NCI-H1092 treated with DMSO at 0.1 percent for 48 hours (cell line): ENCODE measurements around the gene FIBP.
"Not testable (repeated sequence)": the region's sequence is repeated elsewhere in the genome, so short reads cannot be mapped to it uniquely, and the experiment has no call there.

ENCODE experiments used
- DNase-seq: peaks from one replicate; lab custom pipeline; 2025; lab: John Stamatoyannopoulos, UW

Gene FIBP

GRCh38 chr11:65912845-65913244 lies 24.6 kb upstream of the FIBP start:
- no peak for DNase-seq

DNA sequence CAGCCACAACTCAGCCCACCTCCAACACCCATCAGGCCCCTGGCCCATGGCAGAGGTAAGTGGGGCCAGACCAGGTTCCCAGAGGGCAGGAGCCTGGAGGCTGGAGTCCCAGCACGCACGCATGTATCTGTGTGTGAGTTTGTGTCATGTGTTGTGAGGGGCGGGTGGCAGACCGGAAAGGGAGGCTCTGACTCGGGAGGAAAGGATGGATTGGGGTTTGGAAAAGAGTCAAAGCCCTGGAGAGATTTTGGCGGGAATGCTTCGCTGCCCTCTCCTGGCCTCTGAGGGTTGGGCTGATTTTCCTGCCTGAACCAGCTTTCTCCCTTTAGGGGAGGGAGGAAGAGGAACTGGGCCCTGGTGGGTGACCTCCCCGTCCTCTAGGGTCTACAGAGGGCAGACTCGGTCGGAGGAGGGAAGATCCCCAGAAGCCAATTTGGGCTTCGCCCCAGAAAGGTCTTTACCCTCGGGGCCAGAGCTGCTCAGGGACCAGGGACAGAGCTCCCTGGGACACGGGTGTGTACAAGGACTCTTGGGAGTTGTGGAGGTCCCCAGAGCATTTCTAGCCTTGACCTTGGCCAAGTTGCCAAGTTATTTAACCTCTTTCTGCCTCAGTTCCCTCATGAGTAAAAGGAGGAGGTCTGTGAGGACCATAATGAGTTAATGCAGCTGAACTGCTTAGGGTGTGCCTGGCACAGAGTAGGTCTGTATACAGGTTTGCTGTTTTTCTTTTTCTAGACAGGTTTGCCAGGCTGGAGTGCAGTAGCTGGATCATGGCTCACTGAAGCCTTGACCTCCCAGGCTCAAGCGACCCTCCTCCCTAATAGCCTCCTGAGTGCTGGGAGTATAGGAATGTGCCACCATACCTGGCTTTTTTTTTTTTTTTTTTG lies 23.7 kb upstream of the FIBP start:
- peak; percentile 57 for DNase-seq

DNA sequence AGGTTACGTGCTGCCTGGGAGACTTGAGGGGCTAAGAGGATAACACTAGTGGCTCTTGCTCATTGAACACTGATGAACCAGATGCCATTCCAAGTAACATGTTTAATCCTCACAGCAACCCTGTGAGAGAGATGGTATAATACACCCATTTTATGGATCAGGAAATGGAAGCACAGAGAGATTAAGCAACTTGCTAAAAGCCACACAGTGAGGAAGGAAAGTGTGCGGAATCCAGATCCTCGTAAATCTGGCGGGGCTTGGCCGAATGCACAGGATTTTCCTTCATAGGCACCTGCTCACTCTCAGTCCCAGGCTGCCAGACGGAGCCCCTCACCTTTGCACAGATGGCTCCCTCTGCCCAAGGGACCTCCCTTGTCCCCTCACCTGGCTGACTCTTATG lies 19.6 kb upstream of the FIBP start:
- DNase-seq = no peak

DNA sequence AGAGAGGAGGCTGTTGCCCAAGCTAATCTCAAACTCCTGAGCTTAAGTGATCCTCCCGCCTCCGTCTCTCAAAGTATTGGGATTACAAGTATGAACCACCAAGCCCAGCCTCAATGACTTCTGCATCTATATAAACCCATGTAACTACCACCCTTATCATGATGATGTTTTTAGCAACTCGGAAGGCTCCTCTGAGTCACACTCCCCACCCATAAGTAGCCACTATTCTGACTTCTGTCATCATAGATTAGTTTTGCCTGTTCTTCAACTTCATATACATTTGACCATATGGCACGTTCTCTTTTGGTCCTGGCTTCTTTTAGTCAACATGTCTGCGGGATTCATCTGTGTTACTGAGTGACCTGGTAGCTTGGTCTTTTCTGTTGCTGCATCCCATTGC lies 18.3 kb upstream of the FIBP start:
- no peak for DNase-seq

DNA sequence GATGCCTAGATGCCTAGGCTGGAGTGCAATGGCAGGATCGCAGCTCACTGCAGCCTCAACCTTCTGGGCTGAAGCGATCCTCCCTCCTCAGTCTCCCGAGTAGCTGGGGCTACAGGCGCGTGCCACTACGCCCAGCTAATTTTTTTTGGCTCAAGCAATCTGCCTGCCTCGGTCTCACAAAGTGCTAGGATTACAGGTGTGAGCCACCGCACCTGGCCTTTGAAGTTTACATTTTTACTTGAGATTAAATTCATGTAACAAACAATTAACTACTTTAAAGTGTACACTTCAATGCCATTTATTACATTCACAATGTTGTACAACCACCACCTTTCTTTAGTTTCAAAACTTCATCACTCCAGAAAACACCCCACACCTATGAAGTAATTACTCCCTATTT lies 15.4 kb upstream of the FIBP start:
- no peak for DNase-seq

DNA sequence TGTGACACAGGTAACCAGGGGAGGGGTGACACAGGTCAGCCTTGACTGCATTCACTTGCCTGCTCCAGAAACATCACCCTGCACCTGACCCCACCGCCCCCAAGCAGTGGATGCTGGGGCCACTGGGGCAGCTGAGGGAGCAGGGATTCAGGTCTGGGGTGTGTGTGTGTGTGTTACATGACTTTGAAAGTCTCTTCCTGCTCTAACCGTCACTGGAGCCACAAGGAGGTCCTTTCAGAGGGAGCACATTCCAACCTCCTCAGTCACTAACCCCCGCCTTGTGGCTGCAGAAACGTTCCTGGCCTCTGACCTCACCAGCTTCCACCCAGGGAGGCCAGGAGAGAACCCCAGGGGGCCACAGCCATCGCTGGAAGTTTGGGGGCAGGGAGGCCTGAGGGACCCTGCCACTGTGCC lies 14.8 kb upstream of the FIBP start:
- DNase-seq = no peak

DNA sequence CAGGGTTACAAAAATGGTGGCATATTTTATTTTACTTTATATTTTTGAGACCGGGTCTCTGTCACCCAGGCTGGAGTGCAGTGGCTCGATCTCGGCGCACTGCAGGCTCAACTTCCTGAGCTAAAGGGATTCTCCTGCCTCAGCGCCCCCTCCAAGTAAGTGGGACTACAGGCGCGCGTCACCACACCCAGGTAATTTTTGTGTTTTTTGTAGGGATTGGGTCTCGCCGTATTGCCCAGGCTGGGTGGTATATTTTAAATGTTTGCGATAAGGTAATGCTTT lies 12.6 kb upstream of the FIBP start:
- no peak for DNase-seq

- DNase-seq = no peak
Observed at GRCh38 chr11:65900125-65900898, 12.0 kb upstream of the FIBP start, which contains the start of gene FOSL1. FOSL1 (minus strand) TSS chr11:65900388; CDS start chr11:65900339, 49 bp downstream.

GRCh38 chr11:65899356-65900124 lies 11.3 kb upstream of the FIBP start:
- DNase-seq = no peak

DNA sequence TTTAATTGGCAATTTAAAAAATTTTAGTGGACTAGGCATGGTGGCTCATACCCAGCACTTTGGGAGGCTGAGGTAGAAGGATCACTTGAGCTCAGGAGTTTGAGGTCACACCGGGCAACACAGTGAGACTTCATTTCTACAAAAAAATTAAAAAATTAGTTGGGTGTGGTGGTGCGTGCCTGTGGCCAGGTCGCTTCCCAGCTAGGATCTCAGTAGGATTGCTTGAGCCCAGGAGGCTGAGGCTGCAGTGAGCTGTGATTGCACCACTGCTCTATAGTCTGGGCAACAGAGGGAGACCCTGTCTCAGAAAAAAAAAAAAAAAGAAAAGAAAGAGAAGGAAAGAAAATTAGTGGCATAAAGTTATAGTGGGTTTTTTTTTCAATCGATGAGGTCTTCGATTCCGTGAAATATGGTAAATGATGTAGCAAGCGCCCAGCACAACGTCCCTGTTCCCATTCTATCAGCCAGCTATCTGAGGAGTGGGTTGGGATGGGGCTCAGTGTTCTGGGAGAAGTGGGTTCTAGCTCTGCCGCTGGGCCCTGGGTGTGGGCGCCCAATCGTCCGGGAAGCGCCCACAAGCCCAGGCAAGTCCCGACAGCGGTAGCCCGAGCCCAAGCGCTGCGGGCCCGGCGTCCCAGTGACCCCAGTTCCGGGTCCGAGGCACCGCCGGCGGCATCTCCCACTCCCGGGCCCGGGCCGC lies 10.5 kb upstream of the FIBP start:
- no peak for DNase-seq

DNA sequence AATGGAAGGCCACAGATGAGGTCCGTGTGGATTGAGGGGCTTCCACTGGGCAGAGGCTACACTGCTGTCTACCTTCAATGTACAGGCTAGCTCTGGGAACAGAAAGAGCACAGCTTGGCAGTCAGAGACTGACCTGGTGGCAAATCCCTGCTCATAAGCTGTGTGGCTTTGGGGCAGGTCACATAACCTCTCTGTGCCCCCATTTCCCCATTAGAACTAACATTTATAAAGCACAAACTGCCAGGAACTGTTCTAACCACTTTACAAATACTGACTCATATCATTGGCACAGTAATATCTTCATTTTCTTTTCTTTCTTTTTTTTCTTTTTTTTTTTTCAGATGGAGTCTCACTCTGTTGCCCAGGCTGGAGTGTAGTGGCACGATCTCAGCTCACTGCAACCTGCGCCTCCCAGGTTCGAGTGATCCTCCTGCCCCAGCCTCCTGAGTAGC lies 8.8 kb upstream of the FIBP start:
- DNase-seq = no peak

DNA sequence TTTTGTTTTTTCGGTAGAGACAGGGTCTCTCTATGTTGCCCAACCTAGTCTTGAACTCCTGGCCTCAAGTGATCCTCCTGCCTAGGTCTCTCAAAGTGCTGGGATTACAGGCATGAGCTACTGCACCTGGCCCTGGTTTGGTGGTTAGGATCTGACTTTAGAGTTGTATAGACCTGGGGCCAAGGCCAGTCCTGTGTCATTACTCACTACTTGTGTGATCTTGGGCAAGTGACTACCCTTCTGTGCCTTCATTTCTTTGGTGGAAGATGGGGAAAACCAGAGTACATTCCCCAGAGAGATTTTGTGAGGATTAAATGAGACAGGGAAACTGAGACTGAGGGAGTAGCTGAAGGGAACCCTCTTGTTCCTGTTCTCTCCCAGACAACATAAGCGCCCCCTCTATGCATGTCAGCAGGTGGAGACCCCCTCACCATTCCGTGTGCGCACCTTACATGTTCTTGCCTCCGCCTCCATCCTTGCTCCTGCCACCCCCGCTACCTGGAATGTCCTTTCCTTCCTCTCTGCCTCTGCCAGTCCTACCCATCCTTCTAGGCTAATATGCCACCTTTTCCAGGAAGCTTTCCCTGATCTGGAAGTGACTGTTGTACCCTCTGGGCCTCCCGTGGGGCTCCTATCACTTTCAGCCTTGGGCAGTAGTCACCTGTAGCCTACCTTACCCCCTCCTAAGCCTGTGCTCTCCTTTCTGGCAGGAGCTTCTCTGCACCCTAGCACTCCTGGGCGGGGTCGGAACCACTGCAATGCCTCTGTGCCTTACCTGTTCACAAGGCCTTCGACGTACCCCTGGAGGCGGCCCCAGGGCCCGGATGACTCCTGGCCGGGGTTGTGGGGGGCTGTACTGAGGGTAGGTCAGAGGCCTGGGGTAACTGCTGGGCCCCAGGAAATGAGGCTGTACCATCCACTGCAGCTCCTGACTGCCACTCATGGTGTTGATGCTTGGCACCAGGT lies 8.0 kb upstream of the FIBP start:
- no peak for DNase-seq

- DNase-seq = no peak
Observed at GRCh38 chr11:65895482-65895981, 7.3 kb upstream of the FIBP start.

- DNase-seq = no peak
Observed at GRCh38 chr11:65894034-65894591, 5.8 kb upstream of the FIBP start.

DNA sequence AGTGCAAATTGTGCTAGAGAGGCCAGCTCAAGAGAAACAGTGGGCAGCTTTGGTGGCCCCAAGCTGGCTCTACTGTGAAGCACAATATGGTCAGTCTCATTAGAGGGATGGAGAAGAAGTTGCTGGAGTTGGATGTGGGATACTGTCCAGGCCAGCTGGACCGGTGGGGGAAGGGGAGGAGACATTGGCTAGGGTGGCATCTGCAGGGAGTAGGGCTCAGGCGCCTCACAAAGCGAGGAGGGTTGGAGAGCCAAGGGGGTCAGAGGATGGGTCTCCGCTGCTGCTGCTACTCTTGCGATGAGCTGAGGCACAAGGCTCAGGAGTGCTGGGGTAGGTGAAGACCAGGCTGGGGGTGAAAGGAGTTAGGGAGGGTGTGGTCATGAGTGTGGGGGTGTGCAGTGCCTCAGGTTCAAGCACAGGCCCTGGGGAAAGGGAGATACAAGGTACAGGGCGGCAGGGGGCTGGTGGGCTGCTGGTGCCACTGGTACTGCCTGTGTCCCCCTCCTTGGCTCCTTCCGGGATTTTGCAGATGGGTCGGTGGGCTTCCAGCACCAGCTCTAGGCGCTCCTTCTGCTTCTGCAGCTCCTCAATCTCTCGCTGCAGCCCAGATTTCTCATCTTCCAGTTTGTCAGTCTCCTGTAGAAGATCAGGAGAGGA lies 4.5 kb upstream of the FIBP start:
- no peak for DNase-seq

DNA sequence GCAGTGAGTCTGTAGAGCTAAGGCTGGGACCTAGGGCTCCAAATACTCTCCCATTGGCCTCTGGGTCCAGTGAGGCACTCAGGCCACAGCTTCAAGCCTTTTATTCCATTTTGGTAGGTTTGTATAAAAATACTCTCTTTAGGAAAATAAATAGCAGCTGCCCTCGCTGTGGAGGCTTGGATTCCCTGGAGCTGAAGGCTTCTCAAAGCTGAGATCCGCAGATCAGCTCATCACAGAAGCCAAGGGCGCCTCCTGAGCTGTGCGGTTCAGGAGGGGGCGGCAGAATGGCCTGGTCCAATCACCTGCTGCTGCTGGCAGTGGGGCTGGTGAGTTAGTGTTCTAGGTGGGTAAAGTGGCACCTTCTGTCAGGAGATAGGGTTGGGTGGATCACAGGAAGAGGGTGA lies 3.9 kb upstream of the FIBP start:
- DNase-seq = not testable (repeated sequence)

- peak; percentile 31 for DNase-seq
Observed at GRCh38 chr11:65891219-65892136, 3.2 kb upstream of the FIBP start.
